Renal cortex interstitium (tissue), 11 donors: ENCODE measurements around the gene HIVEP3. TPM values are rescaled to one million over a fixed set of nuclear protein-coding genes. Genes with fewer than 3 reads are reported as not detected.

Experiments
- DNase-seq, 11 donors: peaks; one replicate each; pipeline ENCODE4 v3.0.0-alpha.2; 2013; ENCODE audit warnings: low read depth in 9 of 11, low spot score in 4 of 11; ENCODE audit errors: extremely low read depth in 1 of 11
- polyA plus RNA-seq, 3 donors: library from polyadenylated mRNA; unstranded; fragments of 120-200 nt; gene quantifications; one replicate each; pipeline ENCODE4 v1.2.1, GENCODE V29; 2013; ENCODE audit not compliant: insufficient read length in 3 of 3

HIVEP3 gene
- polyA plus RNA-seq, 3 donors: 3.4 to 4.6 (median 4.1) TPM

GRCh38 chr1:41880261-41880660 is 38.5 kb downstream of the HIVEP3 start:
- DNase-seq: no peak

- no peak for DNase-seq
These were observed 39.1 kb downstream of the HIVEP3 start for GRCh38 chr1:41879617-41880016.

DNA sequence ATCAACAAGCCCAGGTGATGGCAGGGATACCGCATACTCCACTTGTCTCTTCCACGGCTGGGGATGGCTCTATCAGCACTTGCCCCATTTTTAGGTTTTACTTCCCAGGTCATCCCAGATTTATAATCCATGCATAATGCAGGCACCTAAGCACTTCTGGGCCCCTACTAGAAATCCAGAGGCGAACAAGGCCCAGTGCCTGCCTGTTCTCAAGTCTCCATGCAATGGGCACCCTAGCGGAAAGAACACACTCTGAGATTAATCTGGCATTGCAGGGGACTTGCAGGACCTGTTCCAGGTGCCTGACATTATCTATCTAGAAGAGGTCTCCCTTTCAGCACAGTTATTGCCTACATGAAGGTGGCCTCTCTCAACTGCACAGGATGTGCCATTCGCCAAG is 39.8 kb downstream of the HIVEP3 start:
- DNase-seq: no peak

DNA sequence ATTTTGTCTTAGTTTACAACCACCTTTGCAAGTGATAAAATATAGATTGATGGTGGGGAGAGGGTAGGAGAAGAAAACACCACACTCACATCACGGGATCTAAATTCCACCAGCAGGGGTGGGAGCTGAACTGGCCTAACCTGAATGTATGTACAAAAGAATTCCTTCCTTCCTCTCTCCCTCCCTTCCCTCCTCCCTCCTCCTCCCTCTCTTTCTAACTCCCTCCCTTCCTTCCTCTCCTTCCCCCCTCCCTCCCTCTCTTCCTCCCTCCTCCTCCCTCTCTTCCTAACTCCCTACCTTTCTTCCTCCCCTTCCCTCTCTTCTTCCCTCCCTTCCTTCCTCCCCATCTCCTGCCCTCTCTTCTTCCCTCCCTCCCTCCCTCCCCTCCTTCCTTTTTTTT is 40.2 kb downstream of the HIVEP3 start:
- no peak for DNase-seq

- DNase-seq: no peak
These were observed 41.9 kb downstream of the HIVEP3 start for GRCh38 chr1:41876576-41877445.

DNA sequence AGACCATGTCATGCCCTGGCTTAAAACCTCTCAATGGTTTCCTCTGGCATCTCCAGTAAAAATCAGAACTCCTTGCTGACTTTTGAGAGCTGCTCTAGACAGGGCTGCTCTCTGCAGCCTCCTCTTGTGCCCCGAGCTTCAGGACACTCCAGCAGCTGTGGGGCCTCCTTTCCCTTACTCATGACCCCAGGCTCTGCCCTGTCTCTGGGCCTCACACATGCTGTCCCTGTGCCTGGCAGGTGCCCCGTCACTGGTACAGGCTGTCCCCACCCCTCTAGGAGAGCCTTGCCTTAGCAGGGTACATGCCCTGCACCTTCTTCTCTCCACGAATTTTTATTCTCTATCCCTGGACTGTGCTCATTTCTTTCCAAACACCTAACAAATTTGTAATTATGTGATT is 43.2 kb downstream of the HIVEP3 start:
- DNase-seq: no peak

- DNase-seq: no peak
These were observed 43.8 kb downstream of the HIVEP3 start for GRCh38 chr1:41874903-41875411.

DNA sequence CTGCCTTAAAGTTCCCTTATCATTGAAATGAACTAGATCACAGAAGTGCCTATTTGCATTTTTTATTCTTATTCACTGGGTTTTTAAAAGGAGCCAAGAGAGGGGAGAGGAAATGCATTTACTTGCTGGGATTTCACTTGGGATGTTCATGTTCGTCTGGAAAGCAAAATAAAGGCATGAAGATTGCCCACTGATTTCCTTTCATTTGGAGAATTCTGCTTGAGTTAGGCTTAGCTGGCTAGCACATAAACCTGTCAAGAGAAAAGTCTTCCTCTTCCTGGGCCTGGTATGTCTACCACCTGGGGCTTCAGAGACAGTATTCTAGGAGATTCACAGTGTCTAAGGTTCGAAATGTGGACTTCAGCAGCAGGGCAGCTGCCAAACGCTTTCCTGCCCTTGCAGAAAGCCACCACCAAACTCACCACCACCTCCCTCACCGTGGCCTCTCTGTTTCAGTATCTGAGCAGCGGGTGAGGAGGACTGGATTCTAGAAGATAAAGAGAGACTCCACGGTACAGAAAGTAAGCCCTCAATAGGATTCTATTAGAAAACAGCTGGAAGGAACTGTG is 44.5 kb downstream of the HIVEP3 start:
- DNase-seq: no peak

DNA sequence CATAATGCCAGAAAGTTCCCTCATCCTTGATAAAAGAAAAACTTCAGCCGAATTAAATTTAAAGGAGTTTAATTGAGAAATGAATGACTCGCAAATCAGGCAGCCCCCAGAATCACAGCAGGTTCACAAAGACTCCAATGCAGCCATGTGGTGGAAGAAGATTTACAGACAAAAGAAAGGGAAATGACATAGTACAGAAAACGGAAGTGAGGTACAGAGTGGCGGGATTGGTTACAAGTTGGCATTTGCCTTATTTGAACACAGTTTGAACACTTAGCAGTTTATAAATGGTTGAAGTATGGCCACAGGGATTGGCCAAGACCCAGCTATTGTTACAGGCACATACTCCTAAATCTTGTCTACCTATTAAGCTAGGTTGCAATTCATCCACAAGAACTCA is 46.6 kb downstream of the HIVEP3 start:
- DNase-seq: no peak

GRCh38 chr1:41870076-41870562 is 48.6 kb downstream of the HIVEP3 start:
- DNase-seq: no peak

GRCh38 chr1:41868241-41868998 is 50.3 kb downstream of the HIVEP3 start:
- no peak for DNase-seq

DNA sequence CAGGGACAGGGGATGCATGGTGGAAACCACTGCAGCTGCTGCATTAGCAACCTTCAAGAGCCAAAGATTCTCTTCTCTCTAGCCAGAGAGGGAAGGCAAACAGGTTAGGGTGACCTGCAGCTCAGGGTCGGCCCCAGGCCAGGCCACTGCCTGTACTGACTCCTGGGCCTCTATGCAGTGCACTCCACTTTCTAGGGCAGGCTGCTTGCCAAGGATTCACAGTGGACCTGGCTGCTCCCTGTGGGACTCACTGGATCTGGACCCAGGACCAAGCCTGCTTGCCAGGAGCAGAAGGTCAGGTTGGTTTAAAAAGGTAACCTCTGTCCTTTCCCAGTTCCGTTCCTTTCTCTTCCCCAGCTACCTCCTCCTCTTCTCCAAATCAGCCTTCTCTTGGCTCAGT is 52.4 kb downstream of the HIVEP3 start:
- DNase-seq: no peak

- no peak for DNase-seq
These were observed 54.2 kb downstream of the HIVEP3 start for GRCh38 chr1:41864471-41865040.

- DNase-seq: no peak
These were observed 55.0 kb downstream of the HIVEP3 start for GRCh38 chr1:41863718-41864117.

DNA sequence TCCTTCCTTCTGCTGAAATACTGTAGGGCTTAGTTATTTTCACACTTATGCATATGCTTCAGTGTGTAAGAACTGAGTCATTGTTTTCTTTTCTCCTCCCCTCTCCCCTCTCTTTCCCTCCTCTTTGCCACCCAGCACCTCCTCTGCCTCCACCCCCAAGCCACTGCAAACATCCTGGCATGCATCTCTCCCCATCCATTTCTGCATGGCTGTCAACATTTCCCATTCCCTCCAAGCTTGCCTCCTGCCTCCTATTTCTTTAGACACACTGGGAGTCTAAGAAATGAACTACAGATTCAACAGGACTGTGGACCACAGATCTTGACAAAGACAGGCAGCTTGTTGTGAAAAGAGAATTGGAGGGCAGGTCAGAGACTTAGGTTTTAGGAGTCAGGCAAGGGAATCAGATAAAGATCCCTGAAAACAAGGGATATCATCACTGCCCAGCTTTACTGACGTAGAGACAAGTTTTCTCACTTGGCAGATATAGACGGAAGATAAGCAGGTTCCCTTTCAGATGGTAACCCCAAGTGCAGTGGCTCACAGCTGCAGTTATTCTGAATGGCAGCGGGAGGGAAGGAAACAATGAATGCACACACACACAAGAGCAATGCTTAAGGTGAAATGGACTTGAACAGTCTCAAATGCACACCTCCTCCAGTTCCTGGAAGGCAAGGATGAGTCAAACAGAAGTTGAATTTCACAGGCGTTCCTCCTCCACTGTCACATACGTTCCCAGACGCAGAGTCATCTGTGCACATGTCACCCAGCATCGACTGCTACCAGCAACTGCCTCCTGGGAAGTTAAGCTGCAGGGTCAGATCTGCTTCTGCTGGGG is 56.1 kb downstream of the HIVEP3 start:
- DNase-seq: no peak

GRCh38 chr1:41861535-41862383 is 57.0 kb downstream of the HIVEP3 start:
- DNase-seq: no peak

DNA sequence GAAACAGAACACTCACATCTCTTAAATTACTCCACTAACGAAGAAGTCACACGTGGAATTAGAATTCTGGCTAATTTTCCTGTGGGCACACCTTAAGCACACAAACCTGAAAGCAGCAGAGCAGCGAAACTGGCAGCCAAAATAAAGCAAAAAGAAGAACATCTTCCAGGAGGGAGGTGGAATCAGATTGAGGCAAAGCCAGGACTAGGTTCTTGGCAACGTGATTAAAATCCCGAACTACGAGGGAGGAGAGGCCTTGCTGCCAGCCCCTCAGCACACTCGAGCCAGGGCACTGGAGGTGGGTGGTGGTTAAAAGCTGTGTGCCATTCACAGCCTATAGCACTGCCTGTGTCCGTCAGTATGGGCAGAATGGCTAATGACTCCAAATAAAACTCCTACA is 58.0 kb downstream of the HIVEP3 start:
- DNase-seq: no peak

- no peak for DNase-seq
These were observed 58.5 kb downstream of the HIVEP3 start for GRCh38 chr1:41860214-41860613.
